GM12875 (cell line): ENCODE measurements around the gene C17orf107.

Source experiments
- H3K4me3 ChIP-seq: one replicate; pipeline ENCODE4 v1.5.1; 2011; ENCODE audit warnings: low read depth, low read length, control low read depth
- TF ChIP-seq, protein P1 (sequence below): IDR thresholded peaks from 2 replicates; pipeline ENCODE4 v1.5.1; 2011; ENCODE audit warnings: low read depth, mild to moderate bottlenecking, control low read depth, inconsistent platforms, low read length, moderate library complexity, borderline replicate concordance; ENCODE audit not compliant: insufficient read depth

Gene C17orf107

DNA sequence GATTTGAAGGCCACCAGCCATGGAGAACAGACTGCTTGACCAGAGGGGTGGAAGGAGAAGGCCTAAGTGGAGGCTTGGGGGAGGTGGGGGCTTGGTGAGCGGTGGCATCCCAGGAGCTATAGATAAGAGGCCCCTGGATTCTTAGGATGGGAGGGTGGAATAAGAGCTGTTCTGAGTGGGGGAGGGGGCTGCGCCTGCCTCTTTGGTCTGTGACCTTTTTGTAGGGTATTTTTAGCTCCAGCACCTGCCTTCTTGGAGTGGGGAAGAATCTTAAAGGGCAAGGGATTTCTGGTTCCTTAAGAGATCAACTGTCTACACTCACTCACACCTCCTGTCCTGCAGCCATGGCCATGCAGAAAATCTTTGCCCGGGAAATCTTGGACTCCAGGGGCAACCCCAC lies 52.1 kb downstream of the C17orf107 start:
- H3K4me3 ChIP-seq = no peak overlapping the region
- TF ChIP-seq, protein P1, sequence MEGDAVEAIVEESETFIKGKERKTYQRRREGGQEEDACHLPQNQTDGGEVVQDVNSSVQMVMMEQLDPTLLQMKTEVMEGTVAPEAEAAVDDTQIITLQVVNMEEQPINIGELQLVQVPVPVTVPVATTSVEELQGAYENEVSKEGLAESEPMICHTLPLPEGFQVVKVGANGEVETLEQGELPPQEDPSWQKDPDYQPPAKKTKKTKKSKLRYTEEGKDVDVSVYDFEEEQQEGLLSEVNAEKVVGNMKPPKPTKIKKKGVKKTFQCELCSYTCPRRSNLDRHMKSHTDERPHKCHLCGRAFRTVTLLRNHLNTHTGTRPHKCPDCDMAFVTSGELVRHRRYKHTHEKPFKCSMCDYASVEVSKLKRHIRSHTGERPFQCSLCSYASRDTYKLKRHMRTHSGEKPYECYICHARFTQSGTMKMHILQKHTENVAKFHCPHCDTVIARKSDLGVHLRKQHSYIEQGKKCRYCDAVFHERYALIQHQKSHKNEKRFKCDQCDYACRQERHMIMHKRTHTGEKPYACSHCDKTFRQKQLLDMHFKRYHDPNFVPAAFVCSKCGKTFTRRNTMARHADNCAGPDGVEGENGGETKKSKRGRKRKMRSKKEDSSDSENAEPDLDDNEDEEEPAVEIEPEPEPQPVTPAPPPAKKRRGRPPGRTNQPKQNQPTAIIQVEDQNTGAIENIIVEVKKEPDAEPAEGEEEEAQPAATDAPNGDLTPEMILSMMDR = no peak
